HEK293T (cell line): ENCODE data around the gene SLC10A7.

ENCODE experiments used
- ARNT ChIP-seq: fragments of 450-650 bp; IDR thresholded peaks from 2 replicates; pipeline ENCODE4 v1.6.1; 2017; ENCODE audit warnings: mild to moderate bottlenecking
- BHLHE40 ChIP-seq: fragments of 450-650 bp; IDR thresholded peaks from 2 replicates; pipeline ENCODE4 v1.6.1; 2016; ENCODE audit warnings: mild to moderate bottlenecking, moderate library complexity, borderline replicate concordance
- ELF4 ChIP-seq: fragments of 450-650 bp; IDR thresholded peaks from 2 replicates; pipeline ENCODE4 v1.6.1; 2017; ENCODE audit warnings: antibody characterized with exemption
- FOXK2 ChIP-seq: fragments of 450-650 bp; IDR thresholded peaks from 2 replicates; pipeline ENCODE4 v1.6.1; 2016; ENCODE audit warnings: mild to moderate bottlenecking
- FOXM1 ChIP-seq: fragments of 450-650 bp; IDR thresholded peaks from 2 replicates; pipeline ENCODE4 v1.6.1; 2017; ENCODE audit warnings: mild to moderate bottlenecking, borderline replicate concordance
- HDGF ChIP-seq: fragments of 450-650 bp; IDR thresholded peaks from 2 replicates; pipeline ENCODE4 v1.6.1; 2017; ENCODE audit warnings: antibody characterized with exemption, borderline replicate concordance
- LEF1 ChIP-seq: fragments of 450-650 bp; IDR thresholded peaks from 2 replicates; pipeline ENCODE4 v1.6.1; 2017; ENCODE audit warnings: mild to moderate bottlenecking, borderline replicate concordance
- NFRKB ChIP-seq: fragments of 450-650 bp; IDR thresholded peaks from 2 replicates; pipeline ENCODE4 v1.6.1; 2016; ENCODE audit warnings: mild to moderate bottlenecking, moderate library complexity
- SP1 ChIP-seq: fragments of 450-650 bp; IDR thresholded peaks from 2 replicates; pipeline ENCODE4 v1.6.1; 2017
- SUZ12 ChIP-seq: fragments of 450-650 bp; IDR thresholded peaks from 2 replicates; pipeline ENCODE4 v1.6.1; 2016; ENCODE audit warnings: mild to moderate bottlenecking
- TARDBP ChIP-seq: fragments of 450-650 bp; IDR thresholded peaks from 2 replicates; pipeline ENCODE4 v1.6.1; 2016
- ZNF384 ChIP-seq: fragments of 450-650 bp; IDR thresholded peaks from 2 replicates; pipeline ENCODE4 v1.6.1; 2016
- TF ChIP-seq, protein P1 (sequence below): fragments of 450-650 bp; IDR thresholded peaks from 2 replicates; pipeline ENCODE4 v1.6.1; 2016

DNA sequence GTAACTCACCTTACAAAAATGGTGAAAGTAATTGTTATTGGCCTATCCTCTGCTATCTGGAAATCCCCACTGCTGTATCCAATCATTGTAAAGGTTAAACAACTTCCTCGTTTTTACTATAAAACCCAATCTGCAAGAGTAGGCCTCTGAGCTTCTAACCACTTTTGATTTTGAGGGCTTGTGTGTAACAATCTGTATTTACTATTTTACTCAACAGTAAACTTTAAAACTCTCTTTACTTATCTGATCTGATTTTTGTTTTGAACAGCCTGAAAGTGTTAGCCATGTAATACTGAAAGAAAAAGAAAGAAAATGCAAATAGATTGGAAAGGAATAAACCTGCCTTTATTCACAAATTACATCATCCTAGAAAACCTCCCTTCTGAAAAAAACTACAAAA is 63.1 kb downstream of the SLC10A7 start:
- TF ChIP-seq NFRKB = no peak
- no peak for TF ChIP-seq FOXM1
- no peak for TF ChIP-seq BHLHE40
- TF ChIP-seq ELF4 = no peak
- TF ChIP-seq FOXK2 = no peak
- TF ChIP-seq, protein P1, sequence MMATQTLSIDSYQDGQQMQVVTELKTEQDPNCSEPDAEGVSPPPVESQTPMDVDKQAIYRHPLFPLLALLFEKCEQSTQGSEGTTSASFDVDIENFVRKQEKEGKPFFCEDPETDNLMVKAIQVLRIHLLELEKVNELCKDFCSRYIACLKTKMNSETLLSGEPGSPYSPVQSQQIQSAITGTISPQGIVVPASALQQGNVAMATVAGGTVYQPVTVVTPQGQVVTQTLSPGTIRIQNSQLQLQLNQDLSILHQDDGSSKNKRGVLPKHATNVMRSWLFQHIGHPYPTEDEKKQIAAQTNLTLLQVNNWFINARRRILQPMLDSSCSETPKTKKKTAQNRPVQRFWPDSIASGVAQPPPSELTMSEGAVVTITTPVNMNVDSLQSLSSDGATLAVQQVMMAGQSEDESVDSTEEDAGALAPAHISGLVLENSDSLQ = no peak
- TF ChIP-seq SUZ12 = no peak
- TF ChIP-seq ZNF384 = no peak
- TF ChIP-seq ARNT = no peak
- TF ChIP-seq HDGF = no peak
- no peak for TF ChIP-seq SP1
- TF ChIP-seq TARDBP = no peak
- TF ChIP-seq LEF1 = no peak
